T-cell (primary cell): ENCODE measurements around the gene NHSL2. TPM values are rescaled to one million over a fixed set of nuclear protein-coding genes. Genes with fewer than 3 reads are reported as not detected.

Source experiments
- ATAC-seq, 4 experiments: fragments of 200-7000 bp in 3 of 4; fragments of 150-1000 bp in 1 of 4; cut with Tn5 transposase; replicated peaks in 1 of 4; 1 replicate in 3 of 4; 2 replicates in 1 of 4; pipeline ENCODE4 v1.10.0; 2021; ENCODE audit warnings: moderate library complexity in 3 of 4, mild to moderate bottlenecking in 2 of 4, moderate number of reproducible peaks in 1 of 4
- CTCF ChIA-PET, 2 donors: fragments of 300-600 bp; sonication (Branson Sonifier 250); formaldehyde crosslinking; loops; one replicate each; lab custom pipeline; 2022; ENCODE audit warnings: antibody characterized with exemption in 2 of 2; lab: Charles Lee
- POLR2A ChIA-PET, 2 donors: fragments of 300-600 bp; sonication (Branson Sonifier 250); formaldehyde crosslinking; loops; one replicate each; lab custom pipeline; 2022; ENCODE audit warnings: antibody characterized with exemption in 2 of 2; lab: Charles Lee
- DNase-seq, 35 experiments: peaks; one replicate each; pipeline versions ENCODE4 v3.0.0 to v3.0.0-alpha.2; 2013 to 2023
- H3K27ac ChIP-seq: one replicate; pipeline ENCODE4 v1.5.1; 2013; ENCODE audit warnings: low read length
- H3K27me3 ChIP-seq, 2 experiments: replicated peaks in 1 of 2; 1 replicate in 1 of 2; 2 replicates in 1 of 2; pipeline versions ENCODE4 v1.6.1 to v1.7.0; 2013; ENCODE audit warnings: low read length in 1 of 2, mixed read lengths in 1 of 2; ENCODE audit not compliant: control insufficient read depth in 2 of 2, insufficient read depth in 2 of 2; ENCODE audit errors: extremely low read depth in 1 of 2
- H3K36me3 ChIP-seq, 2 donors: 1 replicate in 1 of 2; 2 replicates in 1 of 2; pipeline versions ENCODE4 v1.6.1 to v1.7.0; 2013; ENCODE audit warnings: low read length in 1 of 2; ENCODE audit not compliant: control insufficient read depth in 2 of 2, insufficient read depth in 1 of 2; ENCODE audit errors: extremely low read depth in 1 of 2
- H3K4me1 ChIP-seq, 2 experiments: 1 replicate in 1 of 2; 2 replicates in 1 of 2; pipeline versions ENCODE4 v1.6.1 to v1.7.0; 2013; ENCODE audit warnings: low read length in 2 of 2, mixed read lengths in 1 of 2; ENCODE audit not compliant: insufficient read depth in 2 of 2, control insufficient read depth in 1 of 2; ENCODE audit errors: extremely low read depth in 1 of 2
- H3K4me3 ChIP-seq, 2 donors: 1 replicate in 1 of 2; 2 replicates in 1 of 2; pipeline versions ENCODE4 v1.5.1 to v1.7.0; 2013; ENCODE audit warnings: mild to moderate bottlenecking in 2 of 2, low read length in 1 of 2, moderate library complexity in 1 of 2; ENCODE audit not compliant: control insufficient read depth in 1 of 2; ENCODE audit errors: extremely low read depth in 1 of 2
- H3K9me3 ChIP-seq: 2 replicates; pipeline ENCODE4 v1.7.0; 2013
- H3K27ac Mint-ChIP-seq, 2 donors: one replicate each; pipeline ENCODE4 v1.8.0; 2020 to 2021; ENCODE audit warnings: mild to moderate bottlenecking in 2 of 2, mixed read lengths in 2 of 2
- H3K27me3 Mint-ChIP-seq, 2 donors: one replicate each; pipeline ENCODE4 v1.8.0; 2021 to 2022; ENCODE audit warnings: mixed read lengths in 2 of 2
- H3K36me3 Mint-ChIP-seq: one replicate; pipeline ENCODE4 v1.8.0; 2021; ENCODE audit warnings: mixed read lengths
- H3K4me1 Mint-ChIP-seq, 3 donors: one replicate each; pipeline ENCODE4 v1.8.0; 2020 to 2022; ENCODE audit warnings: mixed read lengths in 3 of 3, mild to moderate bottlenecking in 1 of 3
- H3K4me3 Mint-ChIP-seq, 3 donors: one replicate each; pipeline ENCODE4 v1.8.0; 2020 to 2022; ENCODE audit warnings: mild to moderate bottlenecking in 3 of 3, mixed read lengths in 3 of 3, moderate library complexity in 3 of 3
- H3K9me3 Mint-ChIP-seq, 3 donors: one replicate each; pipeline ENCODE4 v1.8.0; 2020 to 2022; ENCODE audit warnings: mixed read lengths in 3 of 3
- WGBS: methylation state at CpG from one replicate; pipeline ENCODE4 v1.1.5; 2013; ENCODE audit warnings: missing lambda C conversion rate; ENCODE audit not compliant: insufficient coverage; 5-methylcytosine and 5-hydroxymethylcytosine counted together
- total RNA-seq, 35 experiments: library from RNA in 6 of 35; stranded (reverse) in 6 of 35; fragments of 120-200 nt in 1 of 35; gene quantifications; one replicate each; pipeline versions ENCODE4 v1.2.1 to v1.2.4 and lab custom pipeline; 2013 to 2026

NHSL2 gene
- total RNA-seq, 5 donors from 2014 or later (not counting 1 experiment from before 2014, with no cell fraction given) = 3.3 to 11.7 (median 8.1) TPM

GRCh38 chrX:72088761-72089160, 178.1 kb downstream of the NHSL2 start:
- Mint-ChIP-seq H3K27ac (no peak overlapping the region), H3K36me3 (no peaks in the 10 kb centered on the region), H3K4me1 (no peaks in the 10 kb centered on the region), H3K4me3 (no peak overlapping the region), H3K27me3 (peaks cover 0 to 32% of the 10 kb centered on the region in 2 donors), H3K9me3 (no peaks in the 10 kb centered on the region)
- Histone ChIP-seq H3K9me3 (no peaks in the 10 kb centered on the region), H3K36me3 (no peaks in the 10 kb centered on the region), H3K27me3 (no peaks in the 10 kb centered on the region), H3K27ac (no peak overlapping the region), H3K4me3 (no peak overlapping the region), H3K4me1 (no peaks in the 10 kb centered on the region)
- ChIA-PET POLR2A (no interaction called here), CTCF (no interaction called here)
- no peak for ATAC-seq
- no peak for DNase-seq
- 100% methylated on average over 2 of the region's 6 CpGs for whole genome bisulfite sequencing

GRCh38 chrX:72089254-72089653, 178.6 kb downstream of the NHSL2 start:
- WGBS = 83% methylated on average over 2 of the region's 3 CpGs
- no peaks in the 10 kb centered on the region for H3K9me3 Mint-ChIP-seq
- no peak overlapping the region for H3K27ac Mint-ChIP-seq
- Histone ChIP-seq H3K27ac (no peak overlapping the region), H3K36me3 (no peaks in the 10 kb centered on the region), H3K4me1 (no peaks in the 10 kb centered on the region), H3K27me3 (no peaks in the 10 kb centered on the region), H3K4me3 (no peak overlapping the region), H3K9me3 (no peaks in the 10 kb centered on the region)
- peaks cover 0 to 27% of the 10 kb centered on the region in 2 donors for H3K27me3 Mint-ChIP-seq
- no peaks in the 10 kb centered on the region for H3K36me3 Mint-ChIP-seq
- ChIA-PET CTCF (no interaction called here), POLR2A (no interaction called here)
- DNase-seq = no peak
- no peak overlapping the region for H3K4me3 Mint-ChIP-seq
- ATAC-seq = no peak
- peaks cover 0 to 2% (median 0%) of the 10 kb centered on the region in 3 donors for H3K4me1 Mint-ChIP-seq

GRCh38 chrX:72094894-72095293, 184.2 kb downstream of the NHSL2 start:
- ChIA-PET POLR2A (interaction anchor here in 1 of 2 donors (1.4 kb wide), 1 partner anchor 11 kb away, joined by 6 read pairs; no protein-coding TSS in a partner anchor), CTCF (interaction anchor here (0.6 to 1.2 kb wide), 6 partner anchors 10 to 73 kb away, joined by 3 to 7 read pairs (median 4); no protein-coding TSS in a partner anchor)
- H3K4me1 ChIP-seq = peaks cover 0 to 25% of the 10 kb centered on the region in 2 experiments
- H3K36me3 ChIP-seq = no peaks in the 10 kb centered on the region
- Mint-ChIP-seq H3K27ac (peak overlapping the region; percentile 56 to 89), H3K9me3 (no peaks in the 10 kb centered on the region), H3K36me3 (no peaks in the 10 kb centered on the region), H3K4me1 (peaks cover 10 to 36% (median 23%) of the 10 kb centered on the region in 3 donors), H3K4me3 (no peak overlapping the region), H3K27me3 (peaks cover 6 to 32% of the 10 kb centered on the region in 2 donors)
- H3K4me3 ChIP-seq = no peak overlapping the region
- H3K9me3 ChIP-seq = no peaks in the 10 kb centered on the region
- H3K27me3 ChIP-seq = no peaks in the 10 kb centered on the region
- H3K27ac ChIP-seq = peak overlapping the region; percentile 92
- WGBS = 62% methylated on average over 2 of the region's 4 CpGs
- DNase-seq (peak in 34 of 35 experiments; percentile 41 to 84 (median 69)), ATAC-seq (peak; percentile 58 to 95 (median 80))

- ATAC-seq = no peak
- ChIA-PET CTCF (interaction anchor here in 1 of 2 donors (0.7 to 1.2 kb wide), 3 partner anchors 10 to 48 kb away, joined by 3 to 7 read pairs (median 5); no protein-coding TSS in a partner anchor), POLR2A (interaction anchor here in 1 of 2 donors (1.4 kb wide), 1 partner anchor 10 kb away, joined by 6 read pairs; no protein-coding TSS in a partner anchor)
- no peaks in the 10 kb centered on the region for H3K9me3 ChIP-seq
- H3K27me3 Mint-ChIP-seq = peaks cover 6 to 32% of the 10 kb centered on the region in 2 donors
- H3K9me3 Mint-ChIP-seq = no peaks in the 10 kb centered on the region
- peak overlapping the region; percentile 56 to 89 for H3K27ac Mint-ChIP-seq
- no peaks in the 10 kb centered on the region for H3K36me3 Mint-ChIP-seq
- H3K4me3 Mint-ChIP-seq = no peak overlapping the region
- no CpG with 5 or more reads among the region's 2 CpGs for WGBS
- DNase-seq = no peak
- no peak overlapping the region for H3K4me3 ChIP-seq
- no peaks in the 10 kb centered on the region for H3K36me3 ChIP-seq
- H3K27me3 ChIP-seq = no peaks in the 10 kb centered on the region
- peaks cover 15 to 41% (median 28%) of the 10 kb centered on the region in 3 donors for H3K4me1 Mint-ChIP-seq
- peaks cover 3 to 30% of the 10 kb centered on the region in 2 experiments for H3K4me1 ChIP-seq
- peak overlapping the region; percentile 92 for H3K27ac ChIP-seq
Measured at GRCh38 chrX:72095370-72095769, 184.7 kb downstream of the NHSL2 start.

- CTCF ChIA-PET = no interaction called here
Measured at GRCh38 chrX:72097098-72097497, 186.5 kb downstream of the NHSL2 start.

GRCh38 chrX:72100051-72100755, 189.6 kb downstream of the NHSL2 start:
- Histone ChIP-seq H3K4me3 (peak overlapping the region in 1 of 2 donors; percentile 62), H3K27ac (peak overlapping the region; percentile 91), H3K4me1 (peaks cover 11 to 63% of the 10 kb centered on the region in 2 experiments), H3K27me3 (peaks cover 0 to 5% of the 10 kb centered on the region in 2 experiments), H3K9me3 (no peaks in the 10 kb centered on the region), H3K36me3 (no peaks in the 10 kb centered on the region)
- peaks cover 6 to 32% of the 10 kb centered on the region in 2 donors for H3K27me3 Mint-ChIP-seq
- CTCF ChIA-PET = interaction anchor here (0.6 kb wide), 2 partner anchors 27 to 82 kb away, joined by 3 read pairs; no protein-coding TSS in a partner anchor
- no peaks in the 10 kb centered on the region for H3K36me3 Mint-ChIP-seq
- 0% methylated on average over 1 of the region's 13 CpGs for WGBS
- DNase-seq = peak in 11 of 35 experiments; percentile 11 to 62 (median 21)
- H3K9me3 Mint-ChIP-seq = no peaks in the 10 kb centered on the region
- ATAC-seq = peak in 3 of 4 experiments; percentile 21 to 31 (median 31)
- H3K4me1 Mint-ChIP-seq = peaks cover 37 to 71% (median 62%) of the 10 kb centered on the region in 3 donors
- H3K27ac Mint-ChIP-seq = peak overlapping the region; percentile 49 to 88
- peak overlapping the region; percentile 73 to 84 (median 75) for H3K4me3 Mint-ChIP-seq
- POLR2A ChIA-PET = no interaction called here

More at GRCh38 chrX:72097098-72097497, 186.5 kb downstream of the NHSL2 start:
- Histone ChIP-seq H3K27me3 (peaks cover 0 to 5% of the 10 kb centered on the region in 2 experiments), H3K4me1 (peaks cover 11 to 47% of the 10 kb centered on the region in 2 experiments), H3K9me3 (no peaks in the 10 kb centered on the region), H3K27ac (no peak overlapping the region), H3K4me3 (no peak overlapping the region), H3K36me3 (no peaks in the 10 kb centered on the region)
- Mint-ChIP-seq H3K27ac (no peak overlapping the region), H3K4me3 (no peak overlapping the region), H3K4me1 (peaks cover 32 to 58% (median 45%) of the 10 kb centered on the region in 3 donors), H3K36me3 (no peaks in the 10 kb centered on the region), H3K9me3 (no peaks in the 10 kb centered on the region), H3K27me3 (peaks cover 6 to 30% of the 10 kb centered on the region in 2 donors)
- no CpG with 5 or more reads among the region's 3 CpGs for WGBS
- ATAC-seq (no peak), DNase-seq (no peak)
- POLR2A ChIA-PET = no interaction called here
